RWPE2 (cell line): Measurements from ENCODE around the gene TMEM229B.

Source experiments
- ATAC-seq: fragments of 200-7000 bp; cut with Tn5 transposase; 3 replicates; pipeline ENCODE4 v1.9.1; 2021; ENCODE audit warnings: low read depth
- DNase-seq: peaks from one replicate; pipeline ENCODE4 v3.0.0-alpha.2; 2020; ENCODE audit warnings: low spot score
- H3K27ac ChIP-seq: fragments of 450-650 bp; 2 replicates; pipeline ENCODE4 v1.5.1; 2017; ENCODE audit warnings: mild to moderate bottlenecking; ENCODE audit not compliant: poor library complexity, severe bottlenecking
- H3K27me3 ChIP-seq: fragments of 250-450 bp; sonication (Bioruptor Pico); 2 replicates; pipeline ENCODE4 v1.5.1; 2021; ENCODE audit warnings: mild to moderate bottlenecking, moderate library complexity; ENCODE audit not compliant: insufficient read depth, poor library complexity, severe bottlenecking
- H3K36me3 ChIP-seq: fragments of 250-450 bp; sonication (Bioruptor Pico); 2 replicates; pipeline ENCODE4 v1.5.1; 2020; ENCODE audit warnings: low read depth, mild to moderate bottlenecking, moderate library complexity
- H3K4me1 ChIP-seq: fragments of 250-450 bp; sonication (Bioruptor Pico); 2 replicates; pipeline ENCODE4 v1.5.1; 2021; ENCODE audit warnings: mild to moderate bottlenecking, moderate library complexity; ENCODE audit not compliant: insufficient read depth, poor library complexity, severe bottlenecking
- H3K4me3 ChIP-seq: fragments of 250-450 bp; sonication (Bioruptor Pico); 2 replicates; pipeline ENCODE4 v1.5.1; 2021; ENCODE audit warnings: mild to moderate bottlenecking, moderate library complexity; ENCODE audit not compliant: severe bottlenecking
- H3K9me3 ChIP-seq: fragments of 250-450 bp; sonication (Bioruptor Pico); 2 replicates; pipeline ENCODE4 v1.5.1; 2021; ENCODE audit warnings: mild to moderate bottlenecking, moderate library complexity; ENCODE audit not compliant: severe bottlenecking
- TF ChIP-seq, protein P1 (sequence below): fragments of 450-650 bp; IDR thresholded peaks from one replicate; pipeline ENCODE4 v1.5.1; 2017; ENCODE audit warnings: mild to moderate bottlenecking, moderate library complexity; ENCODE audit not compliant: poor library complexity, severe bottlenecking

Gene TMEM229B

DNA sequence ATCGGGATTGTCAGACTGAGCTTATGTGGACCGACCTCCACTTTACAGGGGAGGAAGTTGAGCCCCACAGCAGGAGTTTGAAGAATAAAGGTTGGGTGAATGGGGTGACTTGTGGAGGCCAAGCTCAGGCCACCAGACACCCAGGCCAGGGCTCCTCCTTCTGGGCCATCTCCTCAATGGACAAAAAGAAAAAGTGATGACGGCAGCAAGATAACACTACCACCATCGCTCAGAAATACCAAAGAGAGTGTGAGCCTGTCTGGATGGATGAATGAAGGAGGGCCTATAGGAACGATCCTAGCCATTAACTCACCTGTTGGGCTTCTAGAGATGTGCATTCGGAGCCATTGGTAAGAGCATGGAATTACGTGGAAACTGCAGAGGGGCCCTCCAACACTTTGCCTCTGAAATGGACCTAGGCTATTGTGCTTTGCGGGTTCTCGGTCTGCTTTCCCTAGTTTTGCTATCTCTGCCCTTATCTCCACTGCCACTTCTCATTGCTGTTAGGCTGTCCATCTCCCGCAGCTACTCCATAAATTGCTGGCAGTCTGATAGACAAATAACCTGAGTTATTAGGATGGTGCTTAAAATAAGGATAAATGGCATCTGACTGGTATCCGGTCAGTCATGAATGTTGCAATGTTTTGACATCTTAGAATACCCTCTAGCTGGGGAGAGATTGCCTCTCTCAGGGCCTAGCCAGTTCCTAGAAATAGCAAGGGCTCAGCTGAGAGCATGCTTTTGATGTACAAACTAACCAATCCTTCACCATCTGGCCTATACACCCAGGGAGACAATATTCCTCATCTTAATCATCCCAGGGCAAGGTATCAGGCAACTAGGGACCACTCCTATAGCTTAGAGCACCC, 66.9 kb downstream of the TMEM229B start:
- no peak for ATAC-seq
- Histone ChIP-seq H3K9me3 (no peaks in the 10 kb centered on the region), H3K27me3 (no peaks in the 10 kb centered on the region), H3K36me3 (no peaks in the 10 kb centered on the region), H3K4me3 (no peak overlapping the region), H3K4me1 (peaks cover 24% of the 10 kb centered on the region), H3K27ac (no peak overlapping the region)
- DNase-seq, result no peak
- TF ChIP-seq, protein P1, sequence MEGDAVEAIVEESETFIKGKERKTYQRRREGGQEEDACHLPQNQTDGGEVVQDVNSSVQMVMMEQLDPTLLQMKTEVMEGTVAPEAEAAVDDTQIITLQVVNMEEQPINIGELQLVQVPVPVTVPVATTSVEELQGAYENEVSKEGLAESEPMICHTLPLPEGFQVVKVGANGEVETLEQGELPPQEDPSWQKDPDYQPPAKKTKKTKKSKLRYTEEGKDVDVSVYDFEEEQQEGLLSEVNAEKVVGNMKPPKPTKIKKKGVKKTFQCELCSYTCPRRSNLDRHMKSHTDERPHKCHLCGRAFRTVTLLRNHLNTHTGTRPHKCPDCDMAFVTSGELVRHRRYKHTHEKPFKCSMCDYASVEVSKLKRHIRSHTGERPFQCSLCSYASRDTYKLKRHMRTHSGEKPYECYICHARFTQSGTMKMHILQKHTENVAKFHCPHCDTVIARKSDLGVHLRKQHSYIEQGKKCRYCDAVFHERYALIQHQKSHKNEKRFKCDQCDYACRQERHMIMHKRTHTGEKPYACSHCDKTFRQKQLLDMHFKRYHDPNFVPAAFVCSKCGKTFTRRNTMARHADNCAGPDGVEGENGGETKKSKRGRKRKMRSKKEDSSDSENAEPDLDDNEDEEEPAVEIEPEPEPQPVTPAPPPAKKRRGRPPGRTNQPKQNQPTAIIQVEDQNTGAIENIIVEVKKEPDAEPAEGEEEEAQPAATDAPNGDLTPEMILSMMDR, result no peak
